ENCODE data around the gene PLEK2. TPM values are rescaled to one million over a fixed set of nuclear protein-coding genes. Genes with fewer than 3 reads are reported as not detected.

The PLEK2 gene
- polyA plus RNA-seq, 1 donor (not counting 4 experiments of a cell fraction or from before 2014, with no cell fraction given) = 219 TPM

GRCh38 chr14:67429510-67430205 lies 17.7 kb upstream of the PLEK2 start:
- DNase-seq (ENCODE audit: low read depth, low spot score) (no peak), FAIRE-seq (peak; percentile 36)
- Histone ChIP-seq H3K4me2 (ENCODE audit: control insufficient read depth, extremely low read depth, insufficient read depth, low read depth, low read length) (no peak overlapping the region), H3K79me2 (ENCODE audit: control insufficient read depth, insufficient read depth, low read length) (no peaks in the 10 kb centered on the region), H3K27ac (ENCODE audit: control insufficient read depth, insufficient read depth, low read length) (no peak overlapping the region), H2AFZ (ENCODE audit: control insufficient read depth, low read length) (no peak overlapping the region), H3K4me3 (ENCODE audit: control insufficient read depth in 2 of 3, extremely low read depth in 1 of 3, insufficient read depth in 2 of 3, low read depth in 1 of 3, low read length in 3 of 3) (no peak overlapping the region), H3K27me3 (ENCODE audit: control insufficient read depth, extremely low read depth, insufficient read depth, low read length) (no peaks in the 10 kb centered on the region), H3K36me3 (ENCODE audit: control insufficient read depth in 2 of 2, extremely low read depth in 1 of 2, insufficient read depth in 2 of 2, low read length in 2 of 2) (no peaks in the 10 kb centered on the region), H3K9ac (ENCODE audit: control insufficient read depth, extremely low read depth, insufficient read depth, low read length) (no peak overlapping the region), H3K9me3 (ENCODE audit: control insufficient read depth, low read depth, low read length) (no peaks in the 10 kb centered on the region), H3K4me1 (ENCODE audit: control insufficient read depth, extremely low read depth, insufficient read depth, low read length) (peaks cover 28% of the 10 kb centered on the region), H3K9me1 (ENCODE audit: control insufficient read depth, extremely low read depth, insufficient read depth, low read length) (no peaks in the 10 kb centered on the region), H4K20me1 (ENCODE audit: control insufficient read depth, extremely low read depth, insufficient read depth, low read length) (no peaks in the 10 kb centered on the region)
- dilution Hi-C loops (cut with MboI; ENCODE audit: extremely low pct_ligation_motif_present, low sequenced_read_pairs) = no loop called here
- TF ChIP-seq CTCF (optimal IDR thresholded peaks at IDR 0.05 in 1 of 3, IDR thresholded peaks at IDR 0.05 in 1 of 3, conservative IDR thresholded peaks at IDR 0.05 in 1 of 3; ENCODE audit: extremely low read depth in 1 of 3, insufficient read depth in 2 of 3, low read length in 3 of 3) = no peak
- no peak for TF ChIP-seq EZH2 (IDR thresholded peaks at IDR 0.05; ENCODE audit: low read length)

GRCh38 chr14:67428501-67429031 lies 16.6 kb upstream of the PLEK2 start:
- Histone ChIP-seq H3K36me3 (ENCODE audit: control insufficient read depth in 2 of 2, extremely low read depth in 1 of 2, insufficient read depth in 2 of 2, low read length in 2 of 2) (no peaks in the 10 kb centered on the region), H3K4me3 (ENCODE audit: control insufficient read depth in 2 of 3, extremely low read depth in 1 of 3, insufficient read depth in 2 of 3, low read depth in 1 of 3, low read length in 3 of 3) (no peak overlapping the region), H3K27me3 (ENCODE audit: control insufficient read depth, extremely low read depth, insufficient read depth, low read length) (no peaks in the 10 kb centered on the region), H4K20me1 (ENCODE audit: control insufficient read depth, extremely low read depth, insufficient read depth, low read length) (no peaks in the 10 kb centered on the region), H3K9ac (ENCODE audit: control insufficient read depth, extremely low read depth, insufficient read depth, low read length) (no peak overlapping the region), H3K79me2 (ENCODE audit: control insufficient read depth, insufficient read depth, low read length) (no peaks in the 10 kb centered on the region), H3K27ac (ENCODE audit: control insufficient read depth, insufficient read depth, low read length) (no peak overlapping the region), H3K9me1 (ENCODE audit: control insufficient read depth, extremely low read depth, insufficient read depth, low read length) (no peaks in the 10 kb centered on the region), H3K4me1 (ENCODE audit: control insufficient read depth, extremely low read depth, insufficient read depth, low read length) (peaks cover 28% of the 10 kb centered on the region), H2AFZ (ENCODE audit: control insufficient read depth, low read length) (peak overlapping the region; percentile 63), H3K4me2 (ENCODE audit: control insufficient read depth, extremely low read depth, insufficient read depth, low read depth, low read length) (peak overlapping the region; percentile 13), H3K9me3 (ENCODE audit: control insufficient read depth, low read depth, low read length) (no peaks in the 10 kb centered on the region)
- no peak for DNase-seq (ENCODE audit: low read depth, low spot score)
- peak; percentile 91 for FAIRE-seq
- TF ChIP-seq EZH2 (IDR thresholded peaks at IDR 0.05; ENCODE audit: low read length) (no peak), CTCF (optimal IDR thresholded peaks at IDR 0.05 in 1 of 3, IDR thresholded peaks at IDR 0.05 in 1 of 3, conservative IDR thresholded peaks at IDR 0.05 in 1 of 3; ENCODE audit: extremely low read depth in 1 of 3, insufficient read depth in 2 of 3, low read length in 3 of 3) (peak; percentile 19 to 57 (median 40))
- dilution Hi-C loops (cut with MboI; ENCODE audit: extremely low pct_ligation_motif_present, low sequenced_read_pairs) = no loop called here
